Mesothelial cell of epicardium (in vitro differentiated cells): ENCODE measurements around the gene RXRA. TPM values are rescaled to one million over a fixed set of nuclear protein-coding genes. Genes with fewer than 3 reads are reported as not detected.

Experiments used
- DNase-seq, 2 experiments: peaks; one replicate each; pipeline ENCODE4 v3.0.0; 2021; ENCODE audit warnings: low spot score in 2 of 2; ENCODE audit not compliant: unreplicated experiment in 2 of 2
- H3K27ac Mint-ChIP-seq: 2 replicates; pipeline ENCODE4 v1.8.0; 2021; ENCODE audit warnings: mixed read lengths
- H3K27me3 Mint-ChIP-seq: 2 replicates; pipeline ENCODE4 v1.8.0; 2021; ENCODE audit warnings: low read depth, mixed read lengths
- H3K36me3 Mint-ChIP-seq: 2 replicates; pipeline ENCODE4 v1.8.0; 2021; ENCODE audit warnings: mixed read lengths
- H3K4me1 Mint-ChIP-seq: 2 replicates; pipeline ENCODE4 v1.8.0; 2021; ENCODE audit warnings: mixed read lengths
- H3K4me3 Mint-ChIP-seq: 2 replicates; pipeline ENCODE4 v1.8.0; 2021; ENCODE audit warnings: mild to moderate bottlenecking, moderate library complexity, mixed read lengths
- H3K9me3 Mint-ChIP-seq: 2 replicates; pipeline ENCODE4 v1.8.0; 2021; ENCODE audit warnings: mixed read lengths
- CTCF ChIP-seq: fragments of 200-600 bp; sonication (generic); IDR thresholded peaks from one replicate; pipeline ENCODE4 v1.5.0; 2021; ENCODE audit warnings: antibody characterized with exemption; ENCODE audit not compliant: unreplicated experiment
- total RNA-seq: library from RNA; stranded (reverse); gene quantifications from 3 replicates; pipeline ENCODE4 v1.2.1, GENCODE V29; 2021

The RXRA gene
- total RNA-seq, 1 donor from 2014 or later, result 45.0 TPM

GRCh38 chr9:134350416-134350994, 24.2 kb downstream of the RXRA start:
- H3K4me3 Mint-ChIP-seq, result no peak overlapping the region
- no peak for DNase-seq
- H3K9me3 Mint-ChIP-seq, result no peaks in the 10 kb centered on the region
- H3K27ac Mint-ChIP-seq, result no peak overlapping the region
- peaks cover 36% of the 10 kb centered on the region for H3K4me1 Mint-ChIP-seq
- H3K36me3 Mint-ChIP-seq, result no peaks in the 10 kb centered on the region
- no peak for TF ChIP-seq CTCF
- no peaks in the 10 kb centered on the region for H3K27me3 Mint-ChIP-seq

- DNase-seq, result no peak
- Mint-ChIP-seq H3K27ac (peak overlapping the region; percentile 41), H3K4me1 (peaks cover 45% of the 10 kb centered on the region), H3K27me3 (no peaks in the 10 kb centered on the region), H3K9me3 (no peaks in the 10 kb centered on the region), H3K4me3 (no peak overlapping the region), H3K36me3 (no peaks in the 10 kb centered on the region)
- no peak for TF ChIP-seq CTCF
These were observed 25.4 kb downstream of the RXRA start for GRCh38 chr9:134351606-134352176.

- Mint-ChIP-seq H3K36me3 (no peaks in the 10 kb centered on the region), H3K4me3 (no peak overlapping the region), H3K9me3 (no peaks in the 10 kb centered on the region), H3K27ac (no peak overlapping the region), H3K27me3 (no peaks in the 10 kb centered on the region), H3K4me1 (peaks cover 51% of the 10 kb centered on the region)
- DNase-seq, result no peak
- no peak for TF ChIP-seq CTCF
These were observed 26.1 kb downstream of the RXRA start for GRCh38 chr9:134352247-134352933.

- H3K27ac Mint-ChIP-seq, result no peak overlapping the region
- H3K4me3 Mint-ChIP-seq, result no peak overlapping the region
- no peaks in the 10 kb centered on the region for H3K9me3 Mint-ChIP-seq
- no peak for DNase-seq
- H3K36me3 Mint-ChIP-seq, result no peaks in the 10 kb centered on the region
- TF ChIP-seq CTCF, result no peak
- H3K4me1 Mint-ChIP-seq, result peaks cover 51% of the 10 kb centered on the region
- no peaks in the 10 kb centered on the region for H3K27me3 Mint-ChIP-seq
These were observed 27.3 kb downstream of the RXRA start for GRCh38 chr9:134353539-134353938.

GRCh38 chr9:134355158-134355557, 28.9 kb downstream of the RXRA start:
- no peaks in the 10 kb centered on the region for H3K9me3 Mint-ChIP-seq
- H3K4me1 Mint-ChIP-seq, result peaks cover 54% of the 10 kb centered on the region
- TF ChIP-seq CTCF, result no peak

More at GRCh38 chr9:134355158-134355557, 28.9 kb downstream of the RXRA start:
- no peak overlapping the region for H3K4me3 Mint-ChIP-seq
- DNase-seq, result no peak
- H3K27ac Mint-ChIP-seq, result peak overlapping the region; percentile 39
- no peaks in the 10 kb centered on the region for H3K36me3 Mint-ChIP-seq
- no peaks in the 10 kb centered on the region for H3K27me3 Mint-ChIP-seq
